Right lobe of liver (tissue), 6 donors: Measurements from ENCODE around the gene COLGALT1. TPM values are rescaled to one million over a fixed set of nuclear protein-coding genes. Genes with fewer than 3 reads are reported as not detected.

ENCODE experiments used
- ATAC-seq, 4 donors: fragments of 200-7000 bp; cut with Tn5 transposase; one replicate each; pipeline ENCODE4 v1.9.1; 2020; ENCODE audit warnings: mild to moderate bottlenecking in 4 of 4, moderate library complexity in 4 of 4
- DNase-seq, 3 donors: peaks; one replicate each; pipeline ENCODE4 v3.0.0-alpha.2; 2020
- H3K27ac ChIP-seq, 3 donors: fragments of 200-600 bp; one replicate each; pipeline ENCODE4 v1.8.0; 2022
- H3K27me3 ChIP-seq, 2 donors: fragments of 200-600 bp; one replicate each; pipeline ENCODE4 v1.8.0; 2022
- H3K36me3 ChIP-seq, 4 donors: fragments of 200-600 bp; sonication (generic) in 1 of 4; one replicate each; pipeline versions ENCODE4 v1.5.1 to v1.8.0; 2017 to 2022; ENCODE audit warnings: control low read depth in 1 of 4
- H3K4me1 ChIP-seq, 4 donors: fragments of 200-600 bp; sonication (generic) in 1 of 4; one replicate each; pipeline versions ENCODE4 v1.5.1 to v1.8.0; 2017 to 2022; ENCODE audit warnings: control low read depth in 1 of 4
- H3K4me3 ChIP-seq, 3 donors: fragments of 200-600 bp; one replicate each; pipeline ENCODE4 v1.8.0; 2022
- H3K9me3 ChIP-seq, 4 donors: fragments of 200-600 bp; sonication (generic) in 1 of 4; one replicate each; pipeline versions ENCODE4 v1.5.1 to v1.8.0; 2017 to 2022; ENCODE audit warnings: control low read depth in 1 of 4
- POLR2A ChIP-seq: fragments of 450-650 bp; IDR thresholded peaks from one replicate; pipeline ENCODE4 v1.6.1; 2017; ENCODE audit warnings: antibody characterized with exemption, mild to moderate bottlenecking
- WGBS: methylation state at CpG from one replicate; pipeline ENCODE4 v1.1.6; 2018; ENCODE audit warnings: low coverage, low lambda C conversion rate; ENCODE audit not compliant: insufficient coverage; ENCODE audit errors: missing lambda C conversion rate; 5-methylcytosine and 5-hydroxymethylcytosine counted together
- intact Hi-C, 2 donors: fragments of 100-400 bp; cut with DNase I; formaldehyde crosslinking; loops; one replicate each; pipeline versions ENCODE4 v1.11.2 to v1.14.1; 2022
- total RNA-seq, 6 experiments: library from RNA; depleted of rRNA in 2 of 6; stranded (reverse); fragments of >200 nt in 2 of 6; fragmentation: NEBNext Ultra II Directional in 3 of 6; extraction: Animal tissue kit (Norgen Biotek cat#: 25700) in 3 of 6; gene quantifications; one replicate each; pipeline versions ENCODE4 v1.1.0 to v1.2.4, GENCODE V29; 2016 to 2023
- TF ChIP-seq, protein P1 (sequence below), 4 donors: fragments of 200-600 bp in 3 of 4; fragments of 450-650 bp in 1 of 4; IDR thresholded peaks; one replicate each; pipeline versions ENCODE4 v1.5.1 to v1.8.0; 2016 to 2022; ENCODE audit warnings: antibody characterized with exemption in 4 of 4, mild to moderate bottlenecking in 2 of 4
- donor health status: DM: no; HTN: yes; CAD: no.
- donor health status: DM: no; HTN: no; CAD: no.
- donor health status: DM: no; HTN: no; CAD: no.
- donor health status: DM: no; HTN: yes; CAD: no.
- donor health status: DM: no; HTN: yes; CAD: no.

Gene COLGALT1
- total RNA-seq, 6 experiments from 2014 or later = 23.2 to 36.8 (median 31.1) TPM

DNA sequence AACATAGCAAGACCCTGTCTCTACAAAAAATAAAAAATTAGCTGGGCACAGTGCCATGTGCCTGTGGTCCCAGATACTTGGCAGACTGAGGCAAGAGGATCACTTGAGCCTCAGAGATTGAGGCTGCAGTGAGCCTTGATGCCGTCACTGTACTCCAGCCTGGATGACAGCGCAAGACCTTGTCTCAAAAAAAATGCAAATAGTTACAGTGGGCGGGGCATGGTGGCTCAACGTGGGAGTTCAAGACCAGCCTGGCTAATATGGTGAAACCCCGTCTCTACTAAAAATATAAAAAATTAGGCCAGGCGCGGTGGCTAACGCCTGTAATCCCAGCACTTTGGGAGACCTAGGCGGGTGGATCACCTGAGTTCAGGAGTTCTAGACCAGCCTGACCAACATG lies 35.5 kb upstream of the COLGALT1 start:
- ATAC-seq = no peak
- H3K4me1 ChIP-seq = no peaks in the 10 kb centered on the region
- WGBS = 84% methylated on average over 5 of the region's 9 CpGs
- peaks cover 0 to 9% (median 2%) of the 10 kb centered on the region in 4 donors for H3K36me3 ChIP-seq
- TF ChIP-seq POLR2A = no peak
- TF ChIP-seq, protein P1, sequence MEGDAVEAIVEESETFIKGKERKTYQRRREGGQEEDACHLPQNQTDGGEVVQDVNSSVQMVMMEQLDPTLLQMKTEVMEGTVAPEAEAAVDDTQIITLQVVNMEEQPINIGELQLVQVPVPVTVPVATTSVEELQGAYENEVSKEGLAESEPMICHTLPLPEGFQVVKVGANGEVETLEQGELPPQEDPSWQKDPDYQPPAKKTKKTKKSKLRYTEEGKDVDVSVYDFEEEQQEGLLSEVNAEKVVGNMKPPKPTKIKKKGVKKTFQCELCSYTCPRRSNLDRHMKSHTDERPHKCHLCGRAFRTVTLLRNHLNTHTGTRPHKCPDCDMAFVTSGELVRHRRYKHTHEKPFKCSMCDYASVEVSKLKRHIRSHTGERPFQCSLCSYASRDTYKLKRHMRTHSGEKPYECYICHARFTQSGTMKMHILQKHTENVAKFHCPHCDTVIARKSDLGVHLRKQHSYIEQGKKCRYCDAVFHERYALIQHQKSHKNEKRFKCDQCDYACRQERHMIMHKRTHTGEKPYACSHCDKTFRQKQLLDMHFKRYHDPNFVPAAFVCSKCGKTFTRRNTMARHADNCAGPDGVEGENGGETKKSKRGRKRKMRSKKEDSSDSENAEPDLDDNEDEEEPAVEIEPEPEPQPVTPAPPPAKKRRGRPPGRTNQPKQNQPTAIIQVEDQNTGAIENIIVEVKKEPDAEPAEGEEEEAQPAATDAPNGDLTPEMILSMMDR (IDR thresholded peaks at IDR 0.05) = no peak
- H3K27ac ChIP-seq = no peak overlapping the region
- DNase-seq = no peak
- H3K9me3 ChIP-seq = no peaks in the 10 kb centered on the region
- H3K27me3 ChIP-seq = no peaks in the 10 kb centered on the region
- H3K4me3 ChIP-seq = no peak overlapping the region
- intact Hi-C loops = no loop called here

DNA sequence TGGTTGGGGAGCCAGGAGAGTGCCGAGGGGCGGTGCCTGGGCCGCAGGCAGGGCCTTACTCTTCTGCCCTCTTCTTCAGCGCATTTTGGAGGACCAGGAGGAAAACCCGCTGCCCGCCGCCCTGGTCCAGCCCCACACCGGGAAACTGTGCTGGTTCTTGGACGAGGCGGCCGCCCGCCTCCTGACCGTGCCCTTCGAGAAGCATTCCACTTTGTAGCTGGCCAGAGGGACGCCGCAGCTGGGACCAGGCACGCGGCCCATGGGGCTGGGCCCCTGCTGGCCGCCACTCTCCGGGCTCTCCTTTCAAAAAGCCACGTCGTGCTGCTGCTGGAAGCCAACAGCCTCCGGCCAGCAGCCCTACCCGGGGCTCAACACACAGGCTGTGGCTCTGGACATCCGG lies 34.6 kb upstream of the COLGALT1 start:
- intact Hi-C loops = no loop called here
- Histone ChIP-seq H3K4me1 (no peaks in the 10 kb centered on the region), H3K27ac (no peak overlapping the region), H3K4me3 (no peak overlapping the region), H3K36me3 (peaks cover 0 to 9% (median 2%) of the 10 kb centered on the region in 4 donors), H3K9me3 (no peaks in the 10 kb centered on the region), H3K27me3 (no peaks in the 10 kb centered on the region)
- DNase-seq = no peak
- no peak for ATAC-seq
- 87% methylated on average over 3 of the region's 25 CpGs for WGBS
- TF ChIP-seq, protein P1 (IDR thresholded peaks at IDR 0.05) = no peak
- no peak for TF ChIP-seq POLR2A

DNA sequence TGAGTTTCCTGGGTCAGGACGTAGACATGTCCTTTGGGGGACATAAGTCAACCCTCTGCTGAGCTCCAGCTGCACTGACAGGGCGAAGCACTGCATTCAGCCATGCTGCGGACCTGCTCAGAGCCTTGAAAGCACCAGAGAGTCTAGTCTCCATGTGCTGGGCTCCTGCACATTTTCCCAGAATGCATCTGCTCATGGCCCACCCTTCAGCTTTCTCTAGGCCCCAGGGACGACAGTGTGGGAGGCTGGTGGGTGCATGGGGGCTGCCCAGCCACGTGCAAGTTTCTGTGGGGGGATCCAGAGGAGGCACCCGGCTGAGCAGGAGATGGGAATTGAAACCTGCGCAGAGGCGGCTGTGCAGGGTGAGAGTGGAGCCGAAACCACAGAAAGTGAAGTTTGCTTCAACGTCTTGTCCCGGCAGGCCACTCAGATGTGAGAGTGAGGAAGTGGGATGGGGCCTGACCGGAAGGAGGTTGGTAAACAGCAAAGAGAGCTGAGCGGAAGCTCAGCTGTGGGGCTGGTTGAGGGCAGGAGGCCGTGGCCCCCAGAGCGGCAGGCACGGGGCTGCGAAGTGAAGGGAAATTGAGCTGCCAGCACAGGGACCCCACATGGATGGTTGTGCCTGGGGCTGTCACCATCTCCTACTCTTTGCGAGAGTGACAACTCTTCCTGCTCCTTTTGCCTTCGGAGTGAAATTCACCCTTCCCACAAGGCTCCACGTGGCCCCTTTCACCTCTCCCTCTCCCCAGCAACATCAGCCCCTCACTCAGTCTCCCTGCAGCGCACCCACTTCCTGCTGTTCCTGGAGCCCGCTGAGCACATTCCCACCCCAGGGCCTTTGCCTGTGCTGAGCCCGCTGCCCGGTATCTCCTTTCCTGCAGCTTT lies 32.2 kb upstream of the COLGALT1 start:
- Histone ChIP-seq H3K4me1 (no peaks in the 10 kb centered on the region), H3K9me3 (no peaks in the 10 kb centered on the region), H3K27me3 (no peaks in the 10 kb centered on the region), H3K27ac (peak overlapping the region in 2 of 3 donors; percentile 28 to 43), H3K36me3 (peaks cover 0 to 4% (median 2%) of the 10 kb centered on the region in 4 donors), H3K4me3 (no peak overlapping the region)
- TF ChIP-seq, protein P1 (IDR thresholded peaks at IDR 0.05) = no peak
- TF ChIP-seq POLR2A = no peak
- WGBS = 23% methylated on average over 19 of the region's 24 CpGs
- intact Hi-C loops = no loop called here
- DNase-seq (peak; percentile 66 to 81 (median 69)), ATAC-seq (peak; percentile 78 to 93 (median 84))

DNA sequence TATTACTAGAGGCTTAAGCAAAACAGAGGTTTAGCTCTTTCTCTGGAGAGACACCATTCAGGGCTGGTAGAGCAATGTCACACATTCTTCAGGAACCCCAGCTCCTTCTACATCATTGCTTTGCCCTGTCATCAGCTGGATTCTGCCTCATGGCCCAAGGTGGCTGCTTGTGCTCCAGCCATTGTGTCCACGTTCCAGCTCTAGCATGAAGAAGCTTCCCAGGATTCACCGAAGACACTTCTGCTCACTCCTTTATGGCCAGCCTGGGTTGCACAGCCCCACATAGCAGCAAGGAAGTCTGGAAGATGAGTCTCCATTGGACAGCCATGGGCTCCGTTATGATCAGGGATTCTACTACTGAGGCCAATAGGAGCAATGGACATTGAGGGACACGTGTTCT lies 30.8 kb upstream of the COLGALT1 start:
- no CpG with 5 or more reads among the region's 4 CpGs for WGBS

More for the DNA sequence above, 30.8 kb upstream of the COLGALT1 start:
- no peaks in the 10 kb centered on the region for H3K27me3 ChIP-seq
- TF ChIP-seq POLR2A = no peak
- TF ChIP-seq, protein P1 (IDR thresholded peaks at IDR 0.05) = no peak
- H3K36me3 ChIP-seq = peaks cover 0 to 4% (median 2%) of the 10 kb centered on the region in 4 donors
- no peaks in the 10 kb centered on the region for H3K4me1 ChIP-seq
- H3K27ac ChIP-seq = no peak overlapping the region
- DNase-seq (no peak), ATAC-seq (no peak)
- intact Hi-C loops = no loop called here
- H3K4me3 ChIP-seq = no peak overlapping the region
- no peaks in the 10 kb centered on the region for H3K9me3 ChIP-seq
